Activated CD8-positive, alpha-beta T cell treated with anti-CD3 and anti-CD28 coated beads, Interleukin-2, amount 10 ng/mL, durations not matched to agents 7 days and 5 days (primary cell): ENCODE results near the gene GGCX. TPM values are rescaled to one million over a fixed set of nuclear protein-coding genes. Genes with fewer than 3 reads are reported as not detected.
"Not testable (repeated sequence)": the region's sequence is repeated elsewhere in the genome, so short reads cannot be mapped to it uniquely, and the experiment has no call there.

Experiments used
- ATAC-seq: fragments of 150-1000 bp; cut with Tn5 transposase; one replicate; pipeline ENCODE4 v1.10.0; 2021; ENCODE audit warnings: moderate library complexity
- CTCF ChIA-PET: fragments of 350-600 bp; sonication (Branson Sonifier 250); formaldehyde crosslinking; loops from one replicate; lab custom pipeline; 2021; ENCODE audit warnings: antibody characterized with exemption; lab: Charles Lee
- POLR2A ChIA-PET: fragments of 350-600 bp; sonication (Branson Sonifier 250); formaldehyde crosslinking; loops from one replicate; lab custom pipeline; 2021; ENCODE audit warnings: antibody characterized with exemption; lab: Charles Lee
- DNase-seq: peaks from one replicate; pipeline ENCODE4 v3.0.0-alpha.2; 2020
- H3K27ac Mint-ChIP-seq: one replicate; pipeline ENCODE4 v1.8.0; 2021; ENCODE audit warnings: mild to moderate bottlenecking, mixed read lengths
- H3K27me3 Mint-ChIP-seq: one replicate; pipeline ENCODE4 v1.8.0; 2021; ENCODE audit warnings: low read depth, mixed read lengths
- H3K36me3 Mint-ChIP-seq: one replicate; pipeline ENCODE4 v1.8.0; 2021; ENCODE audit warnings: low read depth, mixed read lengths
- H3K4me1 Mint-ChIP-seq: one replicate; pipeline ENCODE4 v1.8.0; 2021; ENCODE audit warnings: low read depth, mixed read lengths
- H3K4me3 Mint-ChIP-seq: one replicate; pipeline ENCODE4 v1.8.0; 2021; ENCODE audit warnings: mild to moderate bottlenecking, mixed read lengths
- H3K9me3 Mint-ChIP-seq: one replicate; pipeline ENCODE4 v1.8.0; 2022; ENCODE audit warnings: mixed read lengths; ENCODE audit not compliant: insufficient read depth
- total RNA-seq, 2 experiments: library from RNA; stranded (reverse); gene quantifications; one replicate each; pipeline ENCODE4 v1.2.3, GENCODE V29; 2021

The GGCX gene
- total RNA-seq, 2 experiments from 2014 or later, result 18.9 to 20.0 TPM

- DNase-seq, result no peak
- no peak for ATAC-seq
- POLR2A ChIA-PET, result interaction anchor here (2.5 to 7.1 kb wide), 3 partner anchors 10 to 126 kb away, joined by 6 to 51 read pairs (median 9); partner anchors contain the start of gene MAT2A
- Mint-ChIP-seq H3K27ac (no peak overlapping the region), H3K27me3 (no peaks in the 10 kb centered on the region), H3K9me3 (no peaks in the 10 kb centered on the region), H3K4me1 (peaks cover 7% of the 10 kb centered on the region), H3K4me3 (no peak overlapping the region), H3K36me3 (peaks cover 56% of the 10 kb centered on the region)
- CTCF ChIA-PET, result interaction anchor here (0.9 to 7.6 kb wide), 9 partner anchors 10 to 249 kb away, joined by 3 to 263 read pairs (median 8); partner anchors contain the start of genes GGCX, MAT2A and SH2D6
These were observed 11.5 kb downstream of the GGCX start for GRCh38 chr2:85549826-85550225.

DNA sequence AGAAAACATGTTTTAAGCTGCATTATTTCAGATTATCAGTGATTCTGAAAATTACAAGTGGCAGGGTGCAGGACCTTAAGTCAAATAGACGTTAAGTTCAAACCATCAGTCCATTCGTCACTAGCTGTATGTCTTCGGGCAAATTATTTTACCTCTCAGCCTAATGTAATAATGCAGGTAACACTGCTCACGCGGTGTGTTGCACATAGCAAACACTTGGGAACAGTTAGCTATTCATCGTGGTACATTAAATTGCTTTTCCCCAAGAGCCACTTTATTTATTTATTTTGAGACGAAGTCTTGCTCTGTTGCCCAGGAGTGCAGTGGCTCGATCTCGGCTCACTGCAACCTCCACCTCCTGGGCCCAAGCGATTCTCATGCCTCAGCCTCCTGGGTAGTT lies 12.2 kb downstream of the GGCX start:
- Mint-ChIP-seq H3K4me1 (peaks cover 11% of the 10 kb centered on the region), H3K27ac (no peak overlapping the region), H3K9me3 (no peaks in the 10 kb centered on the region), H3K4me3 (no peak overlapping the region), H3K27me3 (no peaks in the 10 kb centered on the region), H3K36me3 (peaks cover 61% of the 10 kb centered on the region)
- DNase-seq, result no peak
- ATAC-seq, result no peak
- CTCF ChIA-PET, result interaction anchor here (1.1 to 7.6 kb wide), 10 partner anchors 11 to 249 kb away, joined by 3 to 263 read pairs (median 8); partner anchors contain the start of genes GGCX, MAT2A and SH2D6
- POLR2A ChIA-PET, result interaction anchor here (0.5 to 7.1 kb wide), 4 partner anchors 9 to 227 kb away, joined by 3 to 51 read pairs (median 4); partner anchors contain the start of gene MAT2A

DNA sequence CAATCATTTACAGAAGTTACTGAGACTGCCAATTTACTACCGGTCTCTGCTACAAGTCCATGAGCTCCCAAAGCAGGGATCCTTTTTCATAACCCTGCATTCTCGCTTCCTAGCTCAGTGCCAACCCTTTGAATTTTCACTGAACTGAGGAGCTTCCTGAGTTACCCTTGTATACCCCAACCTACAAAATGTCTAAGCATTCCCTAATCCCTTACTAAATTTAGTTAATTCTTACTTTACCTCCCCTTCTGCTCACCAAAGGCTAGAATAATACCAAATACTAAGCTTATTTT lies 12.7 kb downstream of the GGCX start:
- Mint-ChIP-seq H3K4me1 (peaks cover 16% of the 10 kb centered on the region), H3K27me3 (no peaks in the 10 kb centered on the region), H3K9me3 (no peaks in the 10 kb centered on the region), H3K27ac (peak overlapping the region; percentile 10), H3K4me3 (no peak overlapping the region), H3K36me3 (peaks cover 60% of the 10 kb centered on the region)
- no peak for ATAC-seq
- ChIA-PET CTCF (interaction anchor here (0.6 to 7.6 kb wide), 9 partner anchors 10 to 238 kb away, joined by 3 to 263 read pairs (median 5); partner anchors contain the start of genes GGCX, MAT2A and SH2D6), POLR2A (interaction anchor here (0.5 to 7.1 kb wide), 4 partner anchors 9 to 227 kb away, joined by 3 to 51 read pairs (median 4); partner anchors contain the start of gene MAT2A)
- DNase-seq, result no peak

DNA sequence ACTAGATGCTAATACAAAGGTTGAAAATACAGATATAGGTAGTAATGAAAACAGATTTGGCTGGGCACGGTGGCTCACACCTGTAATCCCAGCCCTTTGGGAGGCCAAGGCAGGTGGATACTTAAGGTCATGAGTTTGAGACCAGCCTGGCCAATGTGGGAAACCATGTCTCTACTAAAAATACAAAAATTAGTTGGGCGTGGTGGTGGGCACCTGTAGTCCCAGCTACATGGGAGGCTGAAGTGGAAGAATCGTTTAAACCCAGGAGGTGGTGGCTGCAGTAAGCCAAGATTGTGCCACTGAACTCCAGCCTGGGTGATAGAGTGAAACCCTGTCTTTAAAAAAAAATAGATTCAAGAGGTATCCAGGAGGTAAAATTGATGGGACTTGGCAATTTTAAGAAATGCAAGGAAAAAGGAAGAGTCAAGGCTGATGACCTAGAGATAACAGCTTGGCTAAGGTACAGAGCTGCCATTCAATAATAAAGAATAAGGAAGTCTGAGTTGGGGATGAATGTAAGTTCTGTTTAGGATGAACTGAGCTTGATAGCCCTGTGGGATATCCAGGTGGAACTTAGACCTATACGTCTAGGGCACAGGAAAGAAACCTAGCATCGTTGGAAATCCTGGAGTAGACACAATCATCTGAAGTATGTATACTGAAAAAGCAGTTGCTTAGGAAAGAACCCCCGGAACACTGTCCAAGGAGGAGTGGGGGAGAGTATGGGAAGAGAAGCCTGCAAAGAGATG lies 13.3 kb downstream of the GGCX start:
- H3K27ac Mint-ChIP-seq, result peak overlapping the region; percentile 10
- CTCF ChIA-PET, result interaction anchor here (0.6 to 7.6 kb wide), 9 partner anchors 10 to 237 kb away, joined by 3 to 263 read pairs (median 5); partner anchors contain the start of genes GGCX, MAT2A and SH2D6
- peaks cover 65% of the 10 kb centered on the region for H3K36me3 Mint-ChIP-seq
- H3K4me3 Mint-ChIP-seq, result no peak overlapping the region
- H3K27me3 Mint-ChIP-seq, result no peaks in the 10 kb centered on the region
- H3K4me1 Mint-ChIP-seq, result peaks cover 20% of the 10 kb centered on the region
- ATAC-seq (no peak), DNase-seq (no peak)
- no peaks in the 10 kb centered on the region for H3K9me3 Mint-ChIP-seq
- POLR2A ChIA-PET, result interaction anchor here (1.2 to 7.1 kb wide), 3 partner anchors 8 to 11 kb away, joined by 3 to 51 read pairs (median 6); partner anchors contain the start of gene MAT2A

- ChIA-PET POLR2A (interaction anchor here (1.2 to 7.1 kb wide), 3 partner anchors 8 to 13 kb away, joined by 6 to 51 read pairs (median 7); partner anchors contain the start of gene MAT2A), CTCF (interaction anchor here (1.4 to 7.6 kb wide), 3 partner anchors 125 to 155 kb away, joined by 9 to 263 read pairs (median 24); partner anchors contain the start of gene SH2D6)
- Mint-ChIP-seq H3K9me3 (no peaks in the 10 kb centered on the region), H3K4me1 (peaks cover 26% of the 10 kb centered on the region), H3K27me3 (no peaks in the 10 kb centered on the region), H3K36me3 (peaks cover 67% of the 10 kb centered on the region), H3K4me3 (no peak overlapping the region), H3K27ac (peak overlapping the region; percentile 30)
- ATAC-seq (no peak), DNase-seq (no peak)
These were observed 14.0 kb downstream of the GGCX start for GRCh38 chr2:85547089-85547858.

- no peaks in the 10 kb centered on the region for H3K27me3 Mint-ChIP-seq
- ATAC-seq, result no peak
- H3K27ac Mint-ChIP-seq, result no peak overlapping the region
- no peak for DNase-seq
- peaks cover 71% of the 10 kb centered on the region for H3K36me3 Mint-ChIP-seq
- peaks cover 36% of the 10 kb centered on the region for H3K4me1 Mint-ChIP-seq
- H3K9me3 Mint-ChIP-seq, result no peaks in the 10 kb centered on the region
- no peak overlapping the region for H3K4me3 Mint-ChIP-seq
- CTCF ChIA-PET, result interaction anchor here (1.0 to 1.8 kb wide), 5 partner anchors 11 to 126 kb away, joined by 3 to 24 read pairs (median 4); no protein-coding TSS in a partner anchor
- POLR2A ChIA-PET, result interaction anchor here (0.6 to 1.6 kb wide), 7 partner anchors 11 to 227 kb away, joined by 3 to 5 read pairs (median 5); partner anchors contain the start of gene SH2D6
These were observed 15.5 kb downstream of the GGCX start for GRCh38 chr2:85545780-85546240.

DNA sequence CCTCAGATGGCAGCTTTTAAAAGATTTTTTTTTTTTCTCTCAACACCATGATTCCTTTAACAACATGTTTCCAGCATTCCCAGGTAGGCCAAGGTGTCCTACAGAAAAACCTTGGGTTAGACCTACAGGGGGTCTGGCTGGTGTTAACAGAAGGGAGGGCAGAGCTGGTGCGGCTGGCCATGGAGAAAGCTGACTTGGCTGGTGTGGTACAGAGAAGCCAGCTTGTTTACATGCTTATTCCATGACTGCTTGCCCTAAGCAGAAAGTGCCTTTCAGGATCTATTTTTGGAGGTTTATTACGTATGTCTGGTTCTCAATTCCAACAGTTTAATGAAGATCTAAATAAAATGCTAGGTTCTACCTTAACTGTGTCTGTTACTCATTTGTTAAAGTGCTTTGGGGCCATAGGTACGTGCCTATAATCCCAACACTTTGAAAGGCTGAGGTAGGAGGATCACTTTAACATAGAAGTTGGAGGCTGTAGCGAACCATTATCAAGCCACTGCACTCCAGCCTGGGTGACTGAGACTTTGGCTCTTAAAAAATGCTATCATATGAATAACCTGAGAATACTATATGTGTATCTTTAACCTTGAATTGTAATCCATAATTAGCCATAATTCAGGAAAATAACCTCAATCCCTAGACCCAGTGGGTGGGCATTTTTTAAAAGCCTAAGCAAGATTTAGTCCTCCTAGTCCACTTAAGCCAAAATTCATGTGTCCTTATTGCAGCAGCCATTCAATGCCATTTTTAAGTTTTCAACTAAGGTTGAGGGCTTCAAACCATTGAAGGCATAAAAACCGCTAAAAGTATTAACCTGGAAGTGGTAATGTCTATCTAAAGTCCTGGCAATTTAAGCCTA lies 16.1 kb downstream of the GGCX start:
- not testable (repeated sequence) for H3K9me3 Mint-ChIP-seq, H3K4me3 Mint-ChIP-seq, H3K27me3 Mint-ChIP-seq, ATAC-seq, DNase-seq
- H3K36me3 Mint-ChIP-seq, result peaks cover 77% of the 10 kb centered on the region
- peak overlapping the region; percentile 28 for H3K27ac Mint-ChIP-seq
- peaks cover 43% of the 10 kb centered on the region for H3K4me1 Mint-ChIP-seq
- ChIA-PET POLR2A (interaction anchor here (0.6 to 1.6 kb wide), 9 partner anchors 10 to 226 kb away, joined by 3 to 5 read pairs (median 4); partner anchors contain the start of gene SH2D6), CTCF (interaction anchor here (1.0 to 1.8 kb wide), 7 partner anchors 11 to 125 kb away, joined by 3 to 24 read pairs (median 4); partner anchors contain the start of gene GGCX)

DNA sequence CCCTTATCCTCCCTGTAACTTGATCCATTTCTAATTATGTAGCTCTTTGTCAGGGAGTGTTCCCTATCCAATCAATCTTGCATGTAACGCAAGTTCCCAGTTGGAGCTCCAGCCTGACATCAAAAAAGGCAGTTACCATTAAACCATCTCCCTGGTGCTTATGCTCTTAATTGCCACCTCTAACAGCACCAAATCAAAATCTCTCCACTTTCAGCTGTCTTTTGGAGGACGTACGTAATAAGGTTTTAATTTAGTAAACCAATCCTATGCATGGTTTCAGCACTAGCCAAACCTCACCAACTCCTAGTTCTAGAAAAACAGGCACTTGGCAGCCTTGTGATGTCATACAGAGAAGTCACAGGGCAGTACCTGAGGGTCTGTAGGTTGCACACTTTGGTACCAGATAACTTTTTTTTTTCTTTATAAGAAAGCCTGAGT lies 17.0 kb downstream of the GGCX start:
- DNase-seq, ATAC-seq, H3K27me3 Mint-ChIP-seq, H3K4me3 Mint-ChIP-seq, H3K9me3 Mint-ChIP-seq: not testable (repeated sequence)
- Mint-ChIP-seq H3K4me1 (peaks cover 43% of the 10 kb centered on the region), H3K36me3 (peaks cover 80% of the 10 kb centered on the region), H3K27ac (peak overlapping the region; percentile 54)
- POLR2A ChIA-PET, result interaction anchor here (0.8 to 2.7 kb wide), 5 partner anchors 12 to 130 kb away, joined by 3 to 13 read pairs (median 4); partner anchors contain the start of gene RNF181
- CTCF ChIA-PET, result interaction anchor here (0.7 to 12.6 kb wide), 4 partner anchors 7 to 125 kb away, joined by 3 to 133 read pairs (median 7); partner anchors contain the start of gene GGCX

DNA sequence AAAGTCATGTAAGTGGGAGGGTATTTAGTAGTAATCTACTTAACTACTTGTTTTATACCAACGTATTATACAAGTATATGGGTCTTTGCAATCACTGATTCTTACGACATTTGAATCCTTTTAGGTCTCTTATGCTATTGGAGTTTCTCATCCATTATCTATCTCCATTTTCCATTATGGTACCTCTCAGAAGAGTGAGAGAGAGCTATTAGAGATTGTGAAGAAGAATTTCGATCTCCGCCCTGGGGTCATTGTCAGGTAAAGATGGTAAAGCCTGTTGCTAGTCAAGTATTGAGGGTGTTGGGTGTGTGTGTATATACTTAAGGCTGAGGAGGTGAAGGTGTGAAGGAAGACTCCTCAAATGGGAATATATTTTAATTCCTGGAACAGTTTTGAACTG lies 18.5 kb downstream of the GGCX start:
- Mint-ChIP-seq H3K27me3 (no peaks in the 10 kb centered on the region), H3K4me1 (peaks cover 44% of the 10 kb centered on the region), H3K9me3 (no peaks in the 10 kb centered on the region), H3K27ac (peak overlapping the region; percentile 7), H3K36me3 (peaks cover 77% of the 10 kb centered on the region), H3K4me3 (peak overlapping the region; percentile 96)
- no peak for DNase-seq
- POLR2A ChIA-PET, result interaction anchor here (2.1 to 2.7 kb wide), 2 partner anchors 13 to 123 kb away, joined by 6 to 13 read pairs; no protein-coding TSS in a partner anchor
- ATAC-seq, result no peak
- CTCF ChIA-PET, result interaction anchor here (0.8 to 12.6 kb wide), 4 partner anchors 9 to 123 kb away, joined by 3 to 133 read pairs (median 7); no protein-coding TSS in a partner anchor
